Gastrocnemius medialis (tissue), 4 donors: ENCODE results near the gene MORN1. TPM values are rescaled to one million over a fixed set of nuclear protein-coding genes. Genes with fewer than 3 reads are reported as not detected.

ENCODE experiments used
- ATAC-seq, 2 donors: fragments of 150-250 bp; one replicate each; pipeline ENCODE4 v1.9.1; 2016
- DNase-seq, 2 donors: peaks; one replicate each; pipeline ENCODE4 v3.0.0-alpha.2; 2019
- H3K27ac ChIP-seq, 4 donors: fragments of 200-600 bp; sonication (generic); 1 replicate in 1 of 4; 2 replicates in 3 of 4; pipeline ENCODE4 v1.5.1; 2016 to 2018; ENCODE audit warnings: mild to moderate bottlenecking in 2 of 4, moderate library complexity in 1 of 4
- H3K27me3 ChIP-seq, 3 donors: fragments of 200-600 bp; sonication (generic) in 2 of 3; 1 replicate in 1 of 3; 2 replicates in 2 of 3; pipeline versions ENCODE4 v1.5.1 to v1.6.0; 2016 to 2019; ENCODE audit warnings: mild to moderate bottlenecking in 1 of 3, moderate library complexity in 1 of 3
- H3K36me3 ChIP-seq, 2 donors: fragments of 200-600 bp; sonication (generic) in 1 of 2; one replicate each; pipeline ENCODE4 v1.5.1; 2017 to 2018
- H3K4me1 ChIP-seq, 2 donors: fragments of 200-600 bp; sonication (generic) in 1 of 2; one replicate each; pipeline ENCODE4 v1.5.1; 2016 to 2017; ENCODE audit warnings: mild to moderate bottlenecking in 2 of 2
- H3K4me3 ChIP-seq, 4 donors: fragments of 200-600 bp; sonication (generic) in 3 of 4; 1 replicate in 1 of 4; 2 replicates in 3 of 4; pipeline ENCODE4 v1.5.1; 2016 to 2019; ENCODE audit warnings: mild to moderate bottlenecking in 2 of 4
- H3K9me3 ChIP-seq, 3 donors: fragments of 200-600 bp; sonication (generic) in 2 of 3; 1 replicate in 1 of 3; 2 replicates in 2 of 3; pipeline ENCODE4 v1.5.1; 2016 to 2019
- POLR2A ChIP-seq, 2 donors: fragments of 450-650 bp; IDR thresholded peaks; one replicate each; pipeline ENCODE4 v1.6.1; 2017; ENCODE audit warnings: antibody characterized with exemption in 2 of 2, mild to moderate bottlenecking in 2 of 2, moderate library complexity in 2 of 2
- in situ Hi-C, 4 donors: fragments of 200-750 bp; cut with MboI; loops; one replicate each; pipeline versions ENCODE4 v1.15.0 to v1.8.0; 2017; ENCODE audit warnings: low sequenced_read_pairs in 4 of 4
- intact Hi-C: fragments of 100-400 bp; cut with DNase I; formaldehyde crosslinking; loops from one replicate; pipeline ENCODE4 v1.15.1; 2023; ENCODE audit warnings: low total_unique reads
- total RNA-seq, 4 donors: library from RNA; depleted of rRNA; stranded (reverse); fragments of >200 nt; gene quantifications; one replicate each; pipeline versions ENCODE4 v1.1.0 to v1.2.3, GENCODE V29; 2016
- TF ChIP-seq, protein P1 (sequence below), 5 experiments: fragments of 450-650 bp in 3 of 5; fragments of 200-600 bp in 2 of 5; sonication (generic) in 2 of 5; IDR thresholded peaks in 4 of 5; conservative IDR thresholded peaks in 1 of 5; 1 replicate in 4 of 5; 2 replicates in 1 of 5; pipeline ENCODE4 v1.5.1; 2016 to 2019; ENCODE audit warnings: antibody characterized with exemption in 5 of 5, mild to moderate bottlenecking in 3 of 5, moderate library complexity in 3 of 5

The MORN1 gene
- total RNA-seq, 4 donors from 2014 or later, result 1.9 to 4.7 (median 3.5) TPM

DNA sequence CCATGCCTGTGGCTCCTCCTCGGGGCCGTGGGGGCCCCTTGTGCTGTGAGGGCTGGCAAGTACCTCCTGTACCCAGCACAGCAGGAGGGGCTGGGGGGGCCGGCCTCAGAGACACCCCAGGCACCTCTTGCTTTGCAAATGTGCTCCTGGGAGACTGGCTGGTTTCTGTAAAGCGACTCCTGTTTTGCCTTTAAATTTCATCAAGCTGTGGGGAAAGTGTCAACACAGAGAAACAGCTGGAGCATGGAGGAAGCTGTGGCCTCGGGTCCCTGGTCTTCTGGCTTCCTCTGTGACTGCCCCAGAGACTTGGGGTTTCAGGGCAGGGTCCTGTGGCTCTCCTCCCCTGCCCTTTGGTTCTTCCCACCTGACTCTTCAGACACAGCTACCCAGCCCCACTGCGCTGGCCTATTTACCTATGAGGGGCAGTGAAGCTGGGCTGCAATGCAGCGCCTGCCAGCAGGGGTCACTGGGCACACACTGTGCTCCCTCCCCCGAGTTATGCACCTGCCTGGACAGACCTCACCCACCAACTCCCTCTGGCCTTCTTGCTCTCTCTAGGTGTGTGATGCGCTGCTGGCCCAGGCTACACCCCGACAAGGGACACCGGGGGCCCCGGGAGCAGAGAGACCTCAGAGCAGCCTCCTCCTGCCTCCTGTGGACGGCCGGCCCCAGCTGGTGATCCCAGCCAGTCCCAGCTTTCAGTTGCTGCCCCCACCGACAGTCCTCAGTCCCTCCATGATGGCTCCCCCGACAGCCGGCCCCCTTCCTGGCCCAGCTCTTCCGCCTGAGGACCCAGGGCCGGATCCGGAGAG, 38.6 kb upstream of the MORN1 start:
- H3K9me3 ChIP-seq, result no peaks in the 10 kb centered on the region
- no peak overlapping the region for H3K27ac ChIP-seq
- ATAC-seq (no peak), DNase-seq (no peak)
- intact Hi-C loops, result no loop called here
- H3K4me3 ChIP-seq, result no peak overlapping the region
- in situ Hi-C loops, result no loop called here
- H3K36me3 ChIP-seq, result no peaks in the 10 kb centered on the region
- TF ChIP-seq POLR2A (IDR thresholded peaks at IDR 0.05), result no peak
- TF ChIP-seq, protein P1, sequence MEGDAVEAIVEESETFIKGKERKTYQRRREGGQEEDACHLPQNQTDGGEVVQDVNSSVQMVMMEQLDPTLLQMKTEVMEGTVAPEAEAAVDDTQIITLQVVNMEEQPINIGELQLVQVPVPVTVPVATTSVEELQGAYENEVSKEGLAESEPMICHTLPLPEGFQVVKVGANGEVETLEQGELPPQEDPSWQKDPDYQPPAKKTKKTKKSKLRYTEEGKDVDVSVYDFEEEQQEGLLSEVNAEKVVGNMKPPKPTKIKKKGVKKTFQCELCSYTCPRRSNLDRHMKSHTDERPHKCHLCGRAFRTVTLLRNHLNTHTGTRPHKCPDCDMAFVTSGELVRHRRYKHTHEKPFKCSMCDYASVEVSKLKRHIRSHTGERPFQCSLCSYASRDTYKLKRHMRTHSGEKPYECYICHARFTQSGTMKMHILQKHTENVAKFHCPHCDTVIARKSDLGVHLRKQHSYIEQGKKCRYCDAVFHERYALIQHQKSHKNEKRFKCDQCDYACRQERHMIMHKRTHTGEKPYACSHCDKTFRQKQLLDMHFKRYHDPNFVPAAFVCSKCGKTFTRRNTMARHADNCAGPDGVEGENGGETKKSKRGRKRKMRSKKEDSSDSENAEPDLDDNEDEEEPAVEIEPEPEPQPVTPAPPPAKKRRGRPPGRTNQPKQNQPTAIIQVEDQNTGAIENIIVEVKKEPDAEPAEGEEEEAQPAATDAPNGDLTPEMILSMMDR (IDR thresholded peaks at IDR 0.05 in 4 of 5, conservative IDR thresholded peaks at IDR 0.05 in 1 of 5), result peak in 2 of 5 experiments; percentile 19 to 24
- no peaks in the 10 kb centered on the region for H3K4me1 ChIP-seq
- H3K27me3 ChIP-seq, result peaks cover 31 to 55% (median 34%) of the 10 kb centered on the region in 3 donors

DNA sequence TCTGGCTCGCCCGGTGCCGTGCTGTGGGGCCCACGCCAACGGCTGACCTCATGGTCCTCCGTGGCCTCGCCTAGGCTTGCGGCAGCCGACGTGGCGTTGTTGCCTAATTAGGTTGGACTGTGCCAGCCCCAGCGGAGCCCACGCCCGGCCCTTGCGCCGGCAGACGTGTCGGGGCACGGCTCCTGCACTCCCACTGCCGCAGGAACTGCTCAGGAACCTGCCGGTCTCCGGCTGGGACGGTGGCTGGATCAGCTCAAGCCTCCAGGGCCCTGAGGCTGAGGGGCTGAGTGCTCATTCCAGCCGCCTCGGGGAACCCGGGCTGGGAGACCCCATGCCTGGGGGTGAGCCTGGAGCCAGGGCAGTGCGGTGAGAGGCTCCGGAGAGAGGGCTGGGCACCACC, 37.1 kb upstream of the MORN1 start:
- no peak for TF ChIP-seq POLR2A (IDR thresholded peaks at IDR 0.05)
- TF ChIP-seq, protein P1 (IDR thresholded peaks at IDR 0.05 in 4 of 5, conservative IDR thresholded peaks at IDR 0.05 in 1 of 5), result no peak
- in situ Hi-C loops (no loop called here), intact Hi-C loops (no loop called here)
- no peak for DNase-seq
- ATAC-seq, result no peak
- Histone ChIP-seq H3K27ac (no peak overlapping the region), H3K4me1 (no peaks in the 10 kb centered on the region), H3K27me3 (peaks cover 24 to 41% (median 33%) of the 10 kb centered on the region in 3 donors), H3K36me3 (no peaks in the 10 kb centered on the region), H3K9me3 (no peaks in the 10 kb centered on the region), H3K4me3 (no peak overlapping the region)

DNA sequence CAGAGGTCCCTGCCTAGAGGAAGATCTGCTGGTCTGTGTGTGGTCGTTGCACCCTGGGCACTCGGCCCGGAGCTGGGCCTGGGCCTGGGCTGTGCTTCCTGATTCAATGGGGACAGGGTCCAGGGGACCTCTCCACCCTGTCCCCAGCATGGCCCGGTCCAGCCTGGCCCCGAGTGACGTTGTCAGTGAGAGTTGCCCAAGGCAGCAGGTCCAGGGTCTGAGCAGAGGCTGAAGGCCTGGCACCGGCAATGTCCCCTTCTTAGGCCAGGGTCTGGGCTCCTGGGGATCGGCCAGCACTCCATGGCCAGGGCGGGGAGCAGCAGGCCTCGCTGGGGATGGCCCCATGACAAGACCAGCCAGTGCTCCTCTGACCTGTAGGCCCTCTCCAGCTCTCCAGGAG, 36.6 kb upstream of the MORN1 start:
- intact Hi-C loops (no loop called here), in situ Hi-C loops (no loop called here)
- ATAC-seq, result no peak
- Histone ChIP-seq H3K9me3 (no peaks in the 10 kb centered on the region), H3K27me3 (peaks cover 19 to 38% (median 36%) of the 10 kb centered on the region in 3 donors), H3K27ac (no peak overlapping the region), H3K36me3 (no peaks in the 10 kb centered on the region), H3K4me3 (no peak overlapping the region), H3K4me1 (no peaks in the 10 kb centered on the region)
- no peak for DNase-seq
- TF ChIP-seq, protein P1 (IDR thresholded peaks at IDR 0.05 in 4 of 5, conservative IDR thresholded peaks at IDR 0.05 in 1 of 5), result no peak
- no peak for TF ChIP-seq POLR2A (IDR thresholded peaks at IDR 0.05)

GRCh38 chr1:2427051-2427450, 35.7 kb upstream of the MORN1 start:
- no peak for TF ChIP-seq POLR2A (IDR thresholded peaks at IDR 0.05)
- TF ChIP-seq, protein P1 (IDR thresholded peaks at IDR 0.05 in 4 of 5, conservative IDR thresholded peaks at IDR 0.05 in 1 of 5), result no peak
- H3K27me3 ChIP-seq, result peaks cover 13 to 43% (median 27%) of the 10 kb centered on the region in 3 donors
- no peak for DNase-seq
- intact Hi-C loops, result no loop called here
- no peaks in the 10 kb centered on the region for H3K36me3 ChIP-seq
- H3K4me1 ChIP-seq, result no peaks in the 10 kb centered on the region
- no peak for ATAC-seq
- no peak overlapping the region for H3K27ac ChIP-seq
- in situ Hi-C loops, result no loop called here
- H3K9me3 ChIP-seq, result no peaks in the 10 kb centered on the region
- H3K4me3 ChIP-seq, result no peak overlapping the region
